Mesodermal cell (in vitro differentiated cells): Measurements from ENCODE around the gene TRIM54.
"Not testable (repeated sequence)": the region's sequence is repeated elsewhere in the genome, so short reads cannot be mapped to it uniquely, and the experiment has no call there.

Experiments
- H3K27ac ChIP-seq: 2 replicates; pipeline ENCODE4 v1.7.0; 2013; ENCODE audit warnings: mild to moderate bottlenecking, low read depth, low read length, moderate library complexity; ENCODE audit not compliant: severe bottlenecking
- H3K36me3 ChIP-seq: 2 replicates; pipeline ENCODE4 v1.7.1; 2013; ENCODE audit warnings: mild to moderate bottlenecking, low read length, moderate library complexity; ENCODE audit not compliant: control insufficient read depth, insufficient read depth
- H3K4me1 ChIP-seq: one replicate; pipeline ENCODE4 v1.7.1; 2013; ENCODE audit warnings: mild to moderate bottlenecking, low read length; ENCODE audit not compliant: insufficient read depth, control insufficient read depth, poor library complexity, severe bottlenecking
- H3K4me3 ChIP-seq: 2 replicates; pipeline ENCODE4 v1.7.0; 2013; ENCODE audit warnings: low read length, control low read depth, mild to moderate bottlenecking; ENCODE audit not compliant: insufficient read depth, poor library complexity, severe bottlenecking; ENCODE audit errors: extremely low read depth
- H3K9me3 ChIP-seq: 2 replicates; pipeline ENCODE4 v1.7.1; 2013; ENCODE audit warnings: mild to moderate bottlenecking, low read length, moderate library complexity; ENCODE audit not compliant: control insufficient read depth
- WGBS, 2 experiments: methylation state at CpG; one replicate each; pipeline ENCODE4 v1.1.5; 2013; ENCODE audit warnings: missing lambda C conversion rate in 2 of 2; ENCODE audit not compliant: insufficient coverage in 2 of 2; 5-methylcytosine and 5-hydroxymethylcytosine counted together

Gene TRIM54

GRCh38 chr2:27288610-27289009, 6.4 kb downstream of the TRIM54 start:
- Histone ChIP-seq H3K4me1 (peaks cover 8% of the 10 kb centered on the region), H3K27ac (no peak overlapping the region), H3K4me3 (no peak overlapping the region), H3K9me3 (no peaks in the 10 kb centered on the region), H3K36me3 (no peaks in the 10 kb centered on the region)
- WGBS, 2 experiments: no CpG with 5 or more reads among the region's 3 CpGs

- H3K4me1 ChIP-seq: peaks cover 9% of the 10 kb centered on the region
- 76 to 100% methylated on average over 2 to 3 of the region's 5 CpGs for WGBS, 2 experiments
- no peaks in the 10 kb centered on the region for H3K36me3 ChIP-seq
- H3K9me3 ChIP-seq: no peaks in the 10 kb centered on the region
- no peak overlapping the region for H3K4me3 ChIP-seq
- no peak overlapping the region for H3K27ac ChIP-seq
Measured at GRCh38 chr2:27290549-27290948, 8.3 kb downstream of the TRIM54 start.

- Histone ChIP-seq H3K4me3 (no peak overlapping the region), H3K36me3 (no peaks in the 10 kb centered on the region), H3K9me3 (no peaks in the 10 kb centered on the region), H3K27ac (no peak overlapping the region), H3K4me1 (peaks cover 9% of the 10 kb centered on the region)
- WGBS, 2 experiments: 36 to 39% methylated on average over 6 of the region's 6 CpGs
Measured at GRCh38 chr2:27291865-27292264, 9.6 kb downstream of the TRIM54 start.

GRCh38 chr2:27294928-27295327, 12.7 kb downstream of the TRIM54 start:
- Histone ChIP-seq H3K9me3 (no peaks in the 10 kb centered on the region), H3K4me3 (no peak overlapping the region), H3K36me3 (no peaks in the 10 kb centered on the region), H3K4me1 (peaks cover 9% of the 10 kb centered on the region), H3K27ac (no peak overlapping the region)
- WGBS, 2 experiments: 92 to 98% methylated on average over 7 to 8 of the region's 8 CpGs

GRCh38 chr2:27296481-27296880, 14.3 kb downstream of the TRIM54 start:
- Histone ChIP-seq H3K36me3 (no peaks in the 10 kb centered on the region), H3K9me3 (no peaks in the 10 kb centered on the region), H3K4me1 (peaks cover 9% of the 10 kb centered on the region), H3K4me3 (no peak overlapping the region), H3K27ac (no peak overlapping the region)
- 83% methylated on average over 2 of the region's 4 CpGs for WGBS, 2 experiments

- no peaks in the 10 kb centered on the region for H3K36me3 ChIP-seq
- peaks cover 9% of the 10 kb centered on the region for H3K4me1 ChIP-seq
- WGBS, 2 experiments: 92 to 100% methylated on average over 1 to 2 of the region's 3 CpGs
- no peak overlapping the region for H3K27ac ChIP-seq
- no peaks in the 10 kb centered on the region for H3K9me3 ChIP-seq
- no peak overlapping the region for H3K4me3 ChIP-seq
Measured at GRCh38 chr2:27297195-27297594, 15.0 kb downstream of the TRIM54 start.

- 92 to 96% methylated on average over 8 to 15 of the region's 18 CpGs for WGBS, 2 experiments
- no peaks in the 10 kb centered on the region for H3K36me3 ChIP-seq
- H3K4me1 ChIP-seq: peaks cover 2% of the 10 kb centered on the region
- no peak overlapping the region for H3K27ac ChIP-seq
- no peaks in the 10 kb centered on the region for H3K9me3 ChIP-seq
- no peak overlapping the region for H3K4me3 ChIP-seq
Measured at GRCh38 chr2:27298391-27299080, 16.3 kb downstream of the TRIM54 start.

GRCh38 chr2:27300606-27301005, 18.4 kb downstream of the TRIM54 start:
- H3K4me3 ChIP-seq, H3K36me3 ChIP-seq, H3K27ac ChIP-seq, H3K4me1 ChIP-seq, H3K9me3 ChIP-seq: not testable (repeated sequence)
- 90 to 100% methylated on average over 2 of the region's 4 CpGs for WGBS, 2 experiments

- no peaks in the 10 kb centered on the region for H3K9me3 ChIP-seq
- no peak overlapping the region for H3K27ac ChIP-seq
- WGBS, 2 experiments: 47 to 52% methylated on average over 21 to 23 of the region's 25 CpGs
- no peaks in the 10 kb centered on the region for H3K4me1 ChIP-seq
- H3K36me3 ChIP-seq: no peaks in the 10 kb centered on the region
- H3K4me3 ChIP-seq: no peak overlapping the region
Measured at GRCh38 chr2:27303093-27304025, 21.1 kb downstream of the TRIM54 start.

- no peaks in the 10 kb centered on the region for H3K9me3 ChIP-seq
- H3K27ac ChIP-seq: no peak overlapping the region
- no peaks in the 10 kb centered on the region for H3K4me1 ChIP-seq
- H3K4me3 ChIP-seq: no peak overlapping the region
- 93 to 95% methylated on average over 8 to 9 of the region's 13 CpGs for WGBS, 2 experiments
- peaks cover 2% of the 10 kb centered on the region for H3K36me3 ChIP-seq
Measured at GRCh38 chr2:27304488-27305240, 22.4 kb downstream of the TRIM54 start.
